Right ventricle myocardium superior (tissue), 1 donor: ENCODE measurements around the gene SLAMF6. TPM values are rescaled to one million over a fixed set of nuclear protein-coding genes. Genes with fewer than 3 reads are reported as not detected.
"Not testable (repeated sequence)": the region's sequence is repeated elsewhere in the genome, so short reads cannot be mapped to it uniquely, and the experiment has no call there.

Experiments used
- ATAC-seq: fragments of 200-7000 bp; cut with Tn5 transposase; one replicate; pipeline ENCODE4 v1.9.1; 2020; ENCODE audit warnings: mild to moderate bottlenecking; ENCODE audit not compliant: poor library complexity
- DNase-seq: peaks from one replicate; pipeline ENCODE4 v3.0.0-alpha.2; 2020
- intact Hi-C: fragments of 100-400 bp; cut with DNase I; formaldehyde crosslinking; loops from one replicate; pipeline ENCODE4 v1.11.2; 2022
- total RNA-seq: library from RNA; stranded (reverse); fragmentation: NEBNext Ultra II Directional; extraction: Animal tissue kit (Norgen Biotek cat#: 25700); gene quantifications from one replicate; pipeline ENCODE4 v1.2.1, GENCODE V29; 2021
- donor health status: DM: no; HTN: yes; CAD: no; lungs with severe emphysema.

SLAMF6 gene
- total RNA-seq, 1 donor from 2014 or later: 0.30 TPM

DNA sequence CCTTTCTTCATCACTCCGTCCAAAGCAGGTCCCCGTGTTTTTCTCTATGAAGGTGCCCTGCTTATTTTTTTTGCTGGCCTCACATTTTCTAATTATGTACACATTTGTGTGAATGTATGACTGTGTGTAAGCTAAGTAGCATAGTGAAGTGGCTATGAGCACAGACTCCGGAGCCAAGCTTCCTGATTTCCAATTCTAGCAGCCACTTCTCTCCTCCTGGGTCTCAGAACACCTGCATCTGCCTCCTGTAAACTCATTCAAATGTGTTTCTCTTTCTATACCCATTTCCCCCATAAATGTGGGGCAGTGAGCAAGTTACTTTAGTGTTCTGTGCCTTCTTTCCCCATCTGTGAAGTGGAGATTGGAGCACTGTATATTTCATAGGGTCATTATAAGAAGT lies 2.1 kb downstream of the SLAMF6 start:
- ATAC-seq (no peak), DNase-seq (no peak)
- intact Hi-C loops: no loop called here

DNA sequence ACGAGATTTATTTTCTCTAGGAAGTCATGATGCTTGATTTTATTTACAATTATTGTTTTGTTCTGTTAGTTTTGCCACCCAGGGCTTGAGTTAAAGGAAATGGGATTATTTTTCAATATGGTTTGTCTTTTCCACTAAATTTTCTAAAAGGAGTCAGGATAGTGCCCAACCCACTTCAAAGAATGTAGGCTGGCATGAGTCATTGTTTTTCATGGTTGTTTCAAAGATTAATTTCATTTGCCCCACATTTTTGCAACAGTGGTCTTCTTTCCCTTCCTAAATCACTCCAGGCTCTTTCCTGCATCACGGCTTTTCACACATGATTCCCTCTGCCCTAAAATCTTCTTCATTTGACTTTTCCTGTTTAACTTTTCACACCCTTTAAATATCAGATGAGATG lies 2.5 kb downstream of the SLAMF6 start:
- no peak for ATAC-seq
- no peak for DNase-seq
- intact Hi-C loops: no loop called here

DNA sequence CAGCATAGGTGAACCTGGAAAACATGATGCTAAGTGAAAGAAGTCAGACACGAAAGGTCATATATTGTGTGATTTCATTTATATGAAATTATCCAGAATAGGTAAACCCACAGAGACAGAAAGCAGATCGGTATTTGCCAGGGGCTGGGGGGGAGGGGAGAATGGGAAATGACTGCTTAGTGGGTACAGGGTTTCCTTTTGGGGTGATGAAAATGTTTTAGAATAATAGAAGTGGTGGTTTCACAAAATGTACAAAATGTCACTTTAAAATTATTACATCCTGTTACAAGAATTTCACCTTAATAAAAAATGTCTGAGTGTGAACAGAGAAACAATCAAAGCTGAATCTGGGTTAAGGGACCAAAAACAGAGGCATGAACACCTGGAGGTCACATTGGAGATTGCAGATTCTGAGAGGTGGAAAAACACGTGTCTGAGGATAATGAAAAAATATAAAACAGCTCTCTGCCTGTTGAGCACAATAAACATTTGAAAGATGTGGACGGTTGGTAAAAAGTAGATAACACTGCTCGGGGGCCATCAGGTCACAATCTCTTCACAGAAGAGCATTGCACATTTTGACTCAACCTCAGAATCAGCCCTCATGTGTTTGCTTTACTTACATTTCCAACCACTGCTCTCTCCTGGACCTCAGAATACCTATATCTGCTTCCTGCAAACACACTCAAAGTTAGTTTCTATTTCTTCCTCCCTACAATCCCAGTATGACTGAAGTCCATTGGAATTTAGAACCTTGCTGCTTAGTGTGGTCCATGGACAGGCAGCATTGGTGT lies 3.2 kb downstream of the SLAMF6 start:
- ATAC-seq: no peak

DNA sequence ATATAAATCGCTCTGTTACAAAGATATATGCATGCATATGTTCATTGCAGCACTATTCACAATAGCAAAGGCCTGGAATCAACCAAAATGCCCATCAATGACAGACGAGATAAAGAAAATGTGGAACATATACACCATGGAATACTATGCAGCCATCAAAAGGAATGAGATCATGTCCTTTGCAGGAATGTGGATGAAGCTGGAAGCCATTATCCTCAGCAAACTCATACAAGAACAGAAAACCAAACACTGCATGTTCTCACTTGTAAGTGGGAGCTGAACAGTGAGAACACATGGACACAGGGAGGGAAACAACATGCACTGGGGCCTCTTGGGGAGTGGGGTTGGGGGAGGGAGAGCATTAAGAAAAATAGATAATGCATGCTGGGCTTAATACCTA lies 5.5 kb downstream of the SLAMF6 start:
- intact Hi-C loops, ATAC-seq, DNase-seq: not testable (repeated sequence)

More for the DNA sequence above, 3.2 kb downstream of the SLAMF6 start:
- no peak for DNase-seq
- intact Hi-C loops: no loop called here

DNA sequence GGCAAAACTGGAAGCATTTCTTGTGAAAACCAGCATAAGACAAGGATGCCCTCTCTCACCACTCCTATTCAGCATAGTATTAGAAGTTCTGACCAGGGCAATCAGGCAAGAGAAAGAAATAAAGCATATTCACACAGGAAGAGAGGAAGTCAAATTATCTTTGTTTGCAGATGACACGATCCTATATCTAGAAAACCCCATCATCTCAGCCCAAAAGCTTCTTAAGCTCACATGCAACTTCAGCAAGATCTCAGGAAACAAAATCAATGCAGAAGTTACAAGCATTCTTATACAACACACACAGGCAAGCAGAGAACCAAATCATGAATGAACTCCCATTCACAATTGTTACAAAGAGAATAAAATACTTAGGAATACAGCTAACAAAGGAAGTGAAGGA lies 7.1 kb downstream of the SLAMF6 start:
- DNase-seq, intact Hi-C loops, ATAC-seq: not testable (repeated sequence)

DNA sequence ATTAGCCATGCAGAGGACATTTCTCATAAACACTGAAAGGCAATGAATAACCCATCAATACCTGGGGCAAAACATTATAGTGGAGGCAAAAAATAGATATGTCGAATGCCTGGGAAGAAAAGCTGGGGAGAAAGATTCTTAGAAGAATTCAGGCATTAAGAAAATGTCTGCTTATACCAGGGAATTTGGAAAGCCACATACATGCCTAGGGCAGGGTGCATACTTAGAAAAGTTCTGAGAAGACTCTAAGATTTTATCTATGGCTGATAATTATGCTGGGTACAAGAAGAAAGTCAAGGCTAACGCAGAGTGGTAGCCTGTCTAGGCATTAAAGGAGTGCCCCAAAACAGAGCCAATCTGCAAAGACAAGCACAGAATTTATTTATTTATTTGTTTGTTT lies 18.4 kb downstream of the SLAMF6 start:
- DNase-seq (no peak), ATAC-seq (no peak)
- intact Hi-C loops: no loop called here

DNA sequence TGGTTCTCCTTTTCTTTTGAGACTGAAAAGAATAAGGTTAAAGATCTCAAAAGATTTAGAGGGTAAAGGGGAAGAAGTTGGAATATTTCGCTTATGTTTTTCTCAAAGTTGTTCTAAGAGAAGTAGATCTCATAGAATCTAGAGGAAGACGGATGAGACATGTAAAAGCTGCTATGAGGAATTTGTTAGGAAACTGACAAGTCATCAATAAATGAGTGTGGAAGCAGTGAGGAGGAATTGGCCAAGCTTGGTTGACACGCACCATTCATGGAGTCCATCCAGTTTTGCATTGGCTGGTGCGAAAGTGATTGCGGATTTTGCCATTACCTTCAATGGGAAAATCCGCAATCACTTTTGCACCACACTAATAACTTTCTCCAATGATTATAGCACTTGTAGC lies 20.0 kb downstream of the SLAMF6 start:
- ATAC-seq (no peak), DNase-seq (no peak)
- intact Hi-C loops: no loop called here

DNA sequence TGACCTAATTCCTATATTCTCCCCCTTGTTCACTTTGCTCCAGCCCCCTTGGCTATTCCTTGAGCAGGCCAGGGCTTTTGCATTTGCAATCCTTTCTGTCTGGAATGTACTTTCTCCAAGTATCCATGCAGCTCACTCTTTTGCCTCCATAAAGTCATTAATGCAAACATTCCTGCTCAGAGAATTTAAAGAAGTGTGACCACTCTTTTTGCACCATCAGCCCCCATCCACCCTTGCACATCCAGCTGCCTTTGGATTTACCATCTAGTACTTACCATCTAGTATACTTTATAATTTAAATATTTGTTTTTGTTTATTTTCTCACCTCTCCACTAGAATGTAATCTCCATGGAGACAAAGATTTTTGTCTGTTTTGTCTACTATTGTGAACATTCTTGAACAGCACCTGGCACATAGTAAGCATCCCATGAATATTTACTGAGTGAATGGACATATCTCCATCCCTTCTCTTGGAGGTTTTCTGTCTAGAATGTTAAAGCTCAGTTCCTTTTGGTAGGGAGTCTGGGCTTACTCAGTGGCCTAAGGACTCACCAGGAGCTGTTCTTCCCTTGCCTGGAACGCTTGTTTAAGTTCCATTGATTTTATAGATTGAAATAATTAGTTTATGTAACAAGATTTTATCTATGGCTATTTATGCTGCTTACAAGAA lies 22.6 kb downstream of the SLAMF6 start:
- DNase-seq (no peak), ATAC-seq (no peak)
- intact Hi-C loops: no loop called here

DNA sequence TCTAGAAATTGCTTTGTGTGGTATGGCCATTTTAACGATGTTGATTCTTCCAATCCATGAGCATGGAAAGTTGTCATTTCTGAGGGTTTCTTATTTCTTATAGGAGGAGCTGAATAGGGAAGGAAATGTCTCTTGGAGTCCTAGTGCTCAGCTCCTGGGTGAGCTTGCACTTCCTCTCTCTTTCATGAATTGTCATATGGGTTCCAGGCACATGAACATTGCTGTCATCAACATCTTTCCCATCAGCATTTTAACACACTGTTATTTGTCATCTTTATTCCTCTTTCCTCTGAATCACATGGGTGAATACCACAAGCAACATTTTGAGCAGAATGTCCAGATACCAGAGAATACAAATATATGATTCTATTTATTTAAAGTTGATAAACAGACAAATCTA lies 23.4 kb downstream of the SLAMF6 start:
- peak; percentile 66 for ATAC-seq
- DNase-seq: no peak
- intact Hi-C loops: no loop called here

DNA sequence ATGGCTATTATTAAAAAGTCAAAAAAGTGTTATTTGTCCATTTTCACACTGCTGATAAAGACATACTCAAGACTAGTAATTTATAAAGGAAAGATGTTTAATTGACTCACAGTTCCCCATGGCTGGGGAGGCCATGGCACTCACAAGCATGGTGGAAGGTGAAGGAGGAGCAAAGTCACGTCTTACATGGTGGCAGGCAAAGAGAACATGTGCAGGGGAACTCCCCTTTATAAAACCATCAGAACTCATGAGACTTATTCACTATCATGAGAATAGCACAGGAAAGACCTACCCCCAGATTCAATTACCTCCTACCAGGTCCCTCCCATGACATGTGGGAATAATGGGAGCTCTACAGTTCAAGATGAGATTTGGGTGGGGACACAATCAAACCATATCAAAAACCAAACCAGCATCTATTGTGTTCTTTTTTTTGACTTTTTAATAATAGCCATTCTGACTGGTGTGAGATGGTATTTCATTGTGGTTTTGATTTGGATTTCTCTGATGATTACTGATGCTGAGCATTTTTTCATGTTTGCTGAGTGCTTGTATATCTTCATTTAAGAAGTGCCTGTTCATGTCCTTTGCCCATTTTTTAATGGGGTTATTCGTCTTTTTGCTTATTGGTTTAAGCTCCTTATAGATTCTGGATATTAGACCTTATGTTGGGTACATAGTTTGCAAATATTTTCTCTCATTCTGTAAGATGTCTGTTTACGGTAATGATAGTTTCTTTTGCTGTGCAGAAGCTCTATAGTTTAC lies 24.6 kb downstream of the SLAMF6 start:
- intact Hi-C loops, ATAC-seq, DNase-seq: not testable (repeated sequence)

DNA sequence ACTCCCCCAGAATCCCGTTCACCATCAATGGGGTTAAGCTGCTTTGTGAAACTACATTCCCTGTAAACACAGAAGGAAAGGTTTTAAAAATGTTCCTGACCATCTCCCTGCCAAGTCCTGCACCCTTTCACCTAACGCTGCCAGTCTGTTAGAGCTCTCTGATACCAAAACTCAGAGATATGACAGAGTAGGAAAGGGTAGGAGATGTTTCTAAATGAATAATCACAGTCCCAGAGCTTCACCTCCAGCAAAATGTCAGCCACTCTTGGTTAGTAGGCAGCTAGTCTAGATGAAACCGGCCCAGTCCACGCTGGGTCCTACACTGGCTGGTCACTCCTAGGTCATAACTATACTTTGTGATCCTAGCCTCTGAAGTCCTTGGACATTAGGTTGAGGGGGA lies 26.7 kb downstream of the SLAMF6 start:
- intact Hi-C loops: no loop called here
- DNase-seq (no peak), ATAC-seq (no peak)

DNA sequence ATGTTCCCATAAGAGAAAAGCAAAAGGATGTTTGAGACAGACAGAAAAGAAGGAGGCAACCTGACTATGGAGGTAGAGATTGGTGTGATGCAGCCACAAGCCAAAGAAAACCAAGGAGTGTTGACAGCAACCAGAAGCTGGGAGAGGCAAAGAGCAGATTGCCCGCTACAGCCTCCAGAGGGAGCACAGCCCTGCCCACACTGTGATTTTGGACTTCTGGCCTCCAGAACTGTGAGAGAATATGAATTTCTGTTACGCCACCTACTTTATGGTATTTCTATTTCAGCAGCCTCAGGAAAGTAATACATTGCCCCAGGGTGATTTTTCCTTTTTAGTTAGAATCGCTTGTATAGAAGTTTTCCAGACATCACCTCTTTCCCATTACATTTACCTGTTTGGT lies 28.4 kb downstream of the SLAMF6 start:
- intact Hi-C loops: no loop called here
- DNase-seq (no peak), ATAC-seq (no peak)

DNA sequence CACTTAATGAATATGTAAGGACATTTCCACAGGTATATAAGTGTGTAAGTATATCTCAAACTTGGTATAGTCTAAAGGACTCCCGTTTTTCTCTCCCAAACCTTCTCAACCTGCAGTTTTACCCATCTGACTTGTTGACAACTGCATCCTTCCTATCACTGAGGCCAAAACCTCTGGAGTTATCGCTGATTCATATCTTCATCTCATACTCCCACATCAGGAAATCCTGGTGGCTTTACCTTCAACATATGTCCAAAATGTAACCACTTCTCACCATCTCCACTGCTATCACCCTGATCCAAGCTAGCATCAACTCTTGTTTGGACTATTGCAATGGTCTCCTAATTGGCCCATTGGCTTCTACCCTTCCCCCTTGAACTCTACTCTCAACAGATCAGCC lies 30.4 kb downstream of the SLAMF6 start:
- no peak for ATAC-seq
- no peak for DNase-seq
- intact Hi-C loops: no loop called here

DNA sequence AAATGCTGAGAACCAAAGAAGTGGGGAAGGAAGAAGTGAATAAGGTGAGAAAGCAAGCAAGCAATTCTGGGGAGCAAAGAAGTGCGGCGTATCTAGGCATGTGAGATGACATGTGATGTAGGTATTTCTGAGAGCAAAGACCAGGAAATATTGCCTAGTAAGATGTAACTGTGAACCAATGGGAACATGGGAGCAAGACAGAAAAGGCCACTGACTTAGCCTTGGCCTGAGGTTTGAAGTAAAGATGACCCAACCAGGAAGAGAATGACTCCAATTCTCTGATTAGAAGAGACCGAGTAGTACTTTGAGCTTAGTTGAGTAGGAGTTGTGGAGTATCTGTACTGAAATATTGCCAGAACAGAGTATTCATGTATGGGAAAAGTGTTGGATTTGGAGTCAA lies 31.1 kb downstream of the SLAMF6 start:
- ATAC-seq: no peak
- no peak for DNase-seq
- intact Hi-C loops: no loop called here

DNA sequence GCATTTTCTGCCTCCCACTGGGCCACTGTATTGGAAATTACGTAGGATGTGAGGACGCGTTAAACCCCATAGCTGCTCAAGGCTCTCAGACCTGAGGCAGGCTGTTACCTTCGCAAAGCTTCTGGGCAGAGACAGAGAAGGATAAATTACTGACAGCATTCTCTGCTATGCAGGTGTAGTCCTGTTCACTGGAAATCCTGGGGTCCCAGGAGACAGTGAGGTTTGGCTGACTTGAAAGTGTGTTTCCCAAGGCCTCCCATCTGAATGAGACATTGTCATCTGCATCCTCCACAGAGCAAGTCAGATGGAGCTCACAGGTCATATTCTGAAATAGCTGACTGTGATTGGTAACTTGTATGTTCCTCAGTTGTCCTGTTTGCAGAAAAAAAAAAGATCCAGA lies 32.0 kb downstream of the SLAMF6 start:
- no peak for ATAC-seq
- DNase-seq: no peak
- intact Hi-C loops: no loop called here

DNA sequence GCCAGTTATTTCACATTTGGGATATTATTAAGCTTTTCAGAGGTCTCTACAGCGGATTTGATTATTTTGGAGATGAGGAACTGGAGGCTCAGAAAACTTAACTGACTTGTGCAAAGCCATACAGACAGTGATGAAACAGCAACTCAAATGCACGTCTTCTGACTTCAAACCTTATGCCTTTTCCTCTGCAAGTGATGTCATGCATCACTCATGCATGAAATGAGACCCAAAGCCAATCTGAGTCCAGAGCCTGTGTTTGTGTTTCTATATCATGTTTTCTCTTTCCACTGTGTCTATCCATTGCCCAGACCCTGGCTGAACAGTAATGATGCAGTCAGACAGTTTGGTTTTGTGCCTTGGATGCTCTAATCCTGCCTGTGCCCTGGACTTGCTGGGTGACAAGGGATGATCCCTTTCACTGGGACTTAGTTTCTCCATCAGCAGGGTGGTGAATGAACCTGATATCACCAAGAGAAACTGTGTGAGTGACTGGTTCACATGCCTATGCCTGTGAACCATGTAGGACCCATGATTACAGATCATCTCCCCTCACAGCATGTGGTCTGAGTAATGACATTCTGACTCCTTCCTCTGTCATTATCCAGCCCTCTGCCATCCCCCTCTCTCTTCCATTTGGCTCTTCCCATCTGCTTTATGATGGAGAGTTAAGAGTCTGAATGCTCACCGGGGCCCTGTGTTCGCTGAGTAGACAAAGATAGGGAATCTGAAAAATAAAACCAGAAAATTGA lies 33.4 kb downstream of the SLAMF6 start:
- intact Hi-C loops: no loop called here
- ATAC-seq (no peak), DNase-seq (no peak)

DNA sequence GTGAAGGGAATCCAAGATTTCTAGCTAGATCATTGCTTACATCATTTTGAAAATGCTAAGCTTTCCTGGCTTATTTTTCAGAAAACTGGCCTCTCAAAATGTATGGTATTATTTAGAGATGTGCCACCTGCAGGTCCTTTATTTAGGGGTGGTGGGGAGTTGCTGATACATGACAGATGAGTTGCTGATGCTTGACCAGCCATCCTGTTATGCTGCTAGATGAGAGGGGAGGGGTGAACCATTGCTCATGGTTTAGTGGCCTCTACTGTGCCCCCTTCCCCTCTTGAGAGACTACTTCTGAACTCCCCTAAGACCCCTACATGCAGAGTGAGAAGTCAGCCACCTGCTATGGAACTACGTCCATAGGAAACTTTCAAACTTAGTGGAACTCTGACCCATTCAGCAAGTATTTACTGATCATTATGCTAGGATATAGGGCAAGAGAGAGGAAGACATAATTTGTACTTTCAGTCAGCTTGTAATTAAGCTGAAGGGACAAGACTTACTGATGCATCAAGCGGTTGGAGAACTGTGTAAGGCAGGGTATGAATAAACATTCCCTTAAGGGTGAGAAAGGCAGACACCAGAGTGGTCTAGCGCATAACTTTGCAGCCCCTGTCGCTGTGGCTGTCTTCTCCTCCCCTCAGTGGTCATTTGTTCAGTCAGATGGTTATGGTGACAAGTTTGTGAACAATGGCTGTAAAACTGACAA lies 34.6 kb downstream of the SLAMF6 start:
- no peak for ATAC-seq
- intact Hi-C loops: no loop called here
- no peak for DNase-seq

DNA sequence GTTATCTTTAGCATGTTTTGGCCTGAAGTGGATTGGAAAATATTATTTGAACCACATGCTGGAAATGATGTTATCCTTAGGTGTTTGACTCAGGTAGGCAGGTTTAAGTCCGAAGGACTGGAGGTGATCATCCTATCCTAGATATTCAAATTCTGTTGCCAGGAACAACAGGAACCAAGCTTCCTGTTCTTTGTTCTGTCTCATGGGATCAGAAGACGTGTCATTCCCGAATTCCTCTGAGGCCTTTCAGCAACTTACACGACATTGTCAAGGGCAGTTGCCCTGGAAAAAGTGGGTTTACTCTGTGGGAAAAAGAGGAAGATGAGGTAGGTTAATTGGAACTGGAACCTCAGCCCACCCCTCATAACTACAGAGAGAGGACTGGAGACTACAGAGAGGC lies 36.6 kb downstream of the SLAMF6 start:
- ATAC-seq (no peak), DNase-seq (no peak)
- intact Hi-C loops: no loop called here
